ENCODE results near the gene SRP19. TPM values are rescaled to one million over a fixed set of nuclear protein-coding genes. Genes with fewer than 3 reads are reported as not detected.
"Not testable (repeated sequence)": the region's sequence is repeated elsewhere in the genome, so short reads cannot be mapped to it uniquely, and the experiment has no call there.

SRP19 gene
- total RNA-seq = 43.8 TPM

- peak; percentile 99 for DNase-seq
Measured at GRCh38 chr5:112860929-112861637, at the start of gene SRP19. SRP19 (plus strand) TSS chr5:112861287; CDS start chr5:112861377, 90 bp downstream.

GRCh38 chr5:112812549-112812948, 48.5 kb upstream of the SRP19 start:
- no peak for DNase-seq

GRCh38 chr5:112820246-112820645, 40.8 kb upstream of the SRP19 start:
- no peak for DNase-seq

- no peak for DNase-seq
Measured at GRCh38 chr5:112822456-112822855, 38.6 kb upstream of the SRP19 start.

- DNase-seq = no peak
Measured at GRCh38 chr5:112823181-112823580, 37.9 kb upstream of the SRP19 start.

- DNase-seq = no peak
Measured at GRCh38 chr5:112823656-112824055, 37.4 kb upstream of the SRP19 start.

- DNase-seq = no peak
Measured at GRCh38 chr5:112824197-112824596, 36.9 kb upstream of the SRP19 start.

GRCh38 chr5:112830378-112830777, 30.7 kb upstream of the SRP19 start:
- DNase-seq = no peak

GRCh38 chr5:112833971-112834370, 27.1 kb upstream of the SRP19 start:
- DNase-seq = no peak

GRCh38 chr5:112844489-112844888, 16.6 kb upstream of the SRP19 start:
- no peak for DNase-seq

GRCh38 chr5:112846556-112846955, 14.5 kb upstream of the SRP19 start:
- DNase-seq = no peak

- no peak for DNase-seq
Measured at GRCh38 chr5:112847306-112847705, 13.8 kb upstream of the SRP19 start.

GRCh38 chr5:112848116-112848811, 12.8 kb upstream of the SRP19 start:
- DNase-seq = peak; percentile 74

GRCh38 chr5:112849912-112850311, 11.2 kb upstream of the SRP19 start:
- no peak for DNase-seq

- DNase-seq = no peak
Measured at GRCh38 chr5:112854651-112855050, 6.4 kb upstream of the SRP19 start.

GRCh38 chr5:112857866-112858265, 3.2 kb upstream of the SRP19 start:
- DNase-seq = no peak

GRCh38 chr5:112860571-112860928, 537 bp upstream of the SRP19 start:
- not testable (repeated sequence) for DNase-seq

- DNase-seq = no peak
Measured at GRCh38 chr5:112861638-112861985, 525 bp downstream of the SRP19 start.

- DNase-seq = no peak
Measured at GRCh38 chr5:112862085-112862484, 998 bp downstream of the SRP19 start.

- no peak for DNase-seq
Measured at GRCh38 chr5:112863549-112863948, 2.5 kb downstream of the SRP19 start.

- DNase-seq = no peak
Measured at GRCh38 chr5:112865128-112865527, 4.0 kb downstream of the SRP19 start.

GRCh38 chr5:112866739-112867138, 5.7 kb downstream of the SRP19 start:
- DNase-seq = no peak

- DNase-seq = no peak
Measured at GRCh38 chr5:112867411-112867810, 6.3 kb downstream of the SRP19 start.

GRCh38 chr5:112869948-112870347, 8.9 kb downstream of the SRP19 start:
- no peak for DNase-seq
